ENCODE measurements around the gene CLIC5.

DNA sequence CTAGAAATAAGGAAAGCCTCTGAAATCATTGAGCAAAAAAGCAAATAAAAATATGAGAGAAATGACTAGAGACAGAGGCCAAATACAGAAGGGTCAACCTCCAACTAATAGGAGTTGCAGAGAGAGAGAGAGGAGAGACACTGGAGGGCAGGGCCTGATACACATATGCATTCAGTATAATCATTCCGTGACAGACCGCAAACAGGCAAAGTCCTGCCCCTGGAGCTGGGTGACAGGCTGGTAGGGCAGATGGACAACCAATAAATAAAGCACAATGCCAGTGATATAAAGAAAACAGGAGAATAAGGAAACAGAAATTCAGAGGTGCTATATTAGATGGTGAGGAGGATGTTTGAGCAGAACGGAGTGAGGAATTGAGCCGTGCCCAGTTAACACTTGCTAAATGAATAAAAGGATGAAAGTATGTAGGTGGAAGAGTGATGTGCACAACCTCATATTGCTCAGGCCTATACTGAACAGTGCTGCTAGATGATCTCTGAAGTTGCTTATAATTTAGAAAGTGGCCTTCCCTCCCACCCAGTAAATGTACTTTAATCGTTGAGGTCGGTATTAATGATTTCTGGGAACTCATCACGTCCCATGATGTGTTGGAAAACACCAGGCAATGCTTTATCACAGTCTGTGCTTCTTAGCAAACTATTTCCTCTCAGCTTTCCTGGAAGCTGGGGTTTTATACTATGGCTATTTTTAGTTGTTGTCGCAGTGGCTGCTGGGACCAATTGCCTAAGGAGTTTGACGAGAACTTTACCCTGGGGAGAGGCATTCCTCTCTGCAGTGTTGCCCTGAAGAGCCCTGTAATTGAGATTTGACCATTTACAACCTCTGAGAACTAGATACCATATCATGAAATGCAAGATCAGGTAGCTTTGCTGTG lies 37.6 kb upstream of the CLIC5 start:
- TF ChIP-seq, protein P1, sequence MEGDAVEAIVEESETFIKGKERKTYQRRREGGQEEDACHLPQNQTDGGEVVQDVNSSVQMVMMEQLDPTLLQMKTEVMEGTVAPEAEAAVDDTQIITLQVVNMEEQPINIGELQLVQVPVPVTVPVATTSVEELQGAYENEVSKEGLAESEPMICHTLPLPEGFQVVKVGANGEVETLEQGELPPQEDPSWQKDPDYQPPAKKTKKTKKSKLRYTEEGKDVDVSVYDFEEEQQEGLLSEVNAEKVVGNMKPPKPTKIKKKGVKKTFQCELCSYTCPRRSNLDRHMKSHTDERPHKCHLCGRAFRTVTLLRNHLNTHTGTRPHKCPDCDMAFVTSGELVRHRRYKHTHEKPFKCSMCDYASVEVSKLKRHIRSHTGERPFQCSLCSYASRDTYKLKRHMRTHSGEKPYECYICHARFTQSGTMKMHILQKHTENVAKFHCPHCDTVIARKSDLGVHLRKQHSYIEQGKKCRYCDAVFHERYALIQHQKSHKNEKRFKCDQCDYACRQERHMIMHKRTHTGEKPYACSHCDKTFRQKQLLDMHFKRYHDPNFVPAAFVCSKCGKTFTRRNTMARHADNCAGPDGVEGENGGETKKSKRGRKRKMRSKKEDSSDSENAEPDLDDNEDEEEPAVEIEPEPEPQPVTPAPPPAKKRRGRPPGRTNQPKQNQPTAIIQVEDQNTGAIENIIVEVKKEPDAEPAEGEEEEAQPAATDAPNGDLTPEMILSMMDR (IDR thresholded peaks at IDR 0.05), result no peak
- peak; percentile 32 to 61 for TF ChIP-seq POLR2A (IDR thresholded peaks at IDR 0.05)
